HG03565 (cell line): ENCODE results near the gene ZNF618.

Experiments used
- ATAC-seq: cut with Tn5 transposase; IDR thresholded peaks from one replicate; pipeline ENCODE4 v1.9.1; 2021; ENCODE audit warnings: mild to moderate bottlenecking, moderate library complexity; ENCODE audit not compliant: unreplicated experiment

ZNF618 gene

GRCh38 chr9:113998525-113999255 lies 122.6 kb downstream of the ZNF618 start:
- no peak for ATAC-seq

DNA sequence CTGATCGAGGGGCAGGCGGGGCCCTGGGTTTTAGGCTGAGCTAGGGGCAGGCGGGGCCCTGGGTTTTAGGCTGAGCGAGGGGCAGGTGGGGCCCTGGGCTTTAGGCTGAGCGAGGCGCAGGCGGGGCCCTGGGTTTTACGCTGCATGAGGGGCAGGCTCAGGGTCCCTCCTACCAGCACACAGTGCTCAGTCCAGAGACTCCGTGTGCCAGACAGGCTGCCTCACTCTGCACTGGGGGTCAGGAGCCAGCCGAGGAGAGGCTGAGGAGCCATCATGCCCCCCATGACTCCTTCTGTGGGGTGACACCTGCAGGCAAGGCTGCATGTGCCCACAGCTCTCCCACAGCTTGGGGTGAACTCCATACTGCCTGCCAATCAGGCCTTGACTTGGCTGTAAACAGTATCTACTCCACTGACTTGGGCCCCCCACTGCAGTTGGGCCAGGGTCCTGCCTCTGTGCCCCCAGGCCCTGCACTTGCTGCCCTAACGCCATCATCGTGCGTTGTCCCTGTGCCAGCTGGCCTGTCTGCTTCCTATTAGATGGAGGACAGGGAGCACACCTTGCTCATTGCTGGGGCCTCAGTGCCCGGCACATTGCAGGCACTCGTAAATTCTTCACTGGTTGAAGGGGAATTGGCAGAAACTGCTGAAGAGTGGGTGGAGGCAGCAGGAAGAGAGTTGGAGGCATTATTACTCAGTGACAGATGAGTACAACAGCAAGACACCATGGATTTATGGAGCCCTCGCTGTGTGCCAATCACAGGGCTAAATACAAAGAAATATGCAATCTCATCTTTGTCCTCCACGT lies 123.3 kb downstream of the ZNF618 start:
- no peak for ATAC-seq

DNA sequence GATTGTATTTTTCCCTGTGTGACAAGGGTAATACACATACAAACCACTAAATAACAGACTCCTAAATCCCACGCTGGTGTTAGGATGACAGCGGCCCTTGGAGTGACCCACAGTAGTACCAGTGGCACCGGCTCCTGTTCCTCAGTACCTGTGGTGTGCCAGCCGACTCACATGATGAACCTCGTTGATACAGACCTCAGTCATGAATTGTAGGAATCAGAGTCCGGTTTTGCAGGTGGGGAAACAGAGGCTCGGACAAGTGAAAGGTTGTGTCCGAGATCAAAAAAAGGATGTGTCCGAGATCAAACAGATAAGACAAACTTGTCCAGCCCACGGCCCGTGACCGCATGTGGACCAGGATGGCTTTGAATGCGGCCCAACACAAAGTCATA lies 124.0 kb downstream of the ZNF618 start:
- no peak for ATAC-seq

GRCh38 chr9:114000671-114001409 lies 124.7 kb downstream of the ZNF618 start:
- no peak for ATAC-seq

GRCh38 chr9:114001410-114001685 lies 125.2 kb downstream of the ZNF618 start:
- ATAC-seq = no peak

GRCh38 chr9:114001794-114002261 lies 125.7 kb downstream of the ZNF618 start:
- ATAC-seq = no peak

DNA sequence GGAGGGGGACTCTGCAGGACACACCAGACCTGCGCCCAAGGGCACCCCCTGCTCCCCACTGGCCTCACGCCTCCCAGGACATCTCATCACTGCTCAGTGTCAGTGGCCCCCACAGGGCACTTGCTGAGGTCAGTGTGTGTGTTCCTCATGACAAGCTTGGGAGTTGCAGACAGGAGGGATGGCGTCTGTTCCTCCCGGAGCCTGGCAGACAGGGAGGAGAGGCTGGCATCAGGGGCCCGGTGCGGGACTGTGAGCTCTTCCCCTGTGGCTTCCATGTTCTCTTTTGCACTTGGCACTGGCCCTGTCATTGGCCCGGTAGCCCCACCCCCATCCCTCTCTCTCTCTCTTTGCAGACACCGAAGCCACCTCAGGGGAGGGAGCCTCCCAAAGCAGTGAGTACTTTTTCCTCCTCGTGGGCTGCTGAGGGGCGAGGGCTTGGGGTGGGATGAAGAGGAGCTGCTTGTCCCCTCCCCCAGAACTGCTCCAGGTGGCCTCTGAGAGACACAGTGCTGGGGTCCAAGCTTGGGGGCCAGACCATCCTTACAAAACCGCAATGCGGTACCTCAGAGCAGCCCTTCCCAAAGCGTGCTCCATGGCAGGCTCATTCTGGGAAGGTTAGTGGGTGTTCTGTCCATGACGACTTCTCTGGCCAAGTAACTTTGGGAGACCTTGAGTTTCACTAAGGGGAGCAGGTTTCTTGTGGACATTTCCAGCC lies 126.3 kb downstream of the ZNF618 start:
- ATAC-seq = no peak

GRCh38 chr9:114002986-114003350 lies 126.9 kb downstream of the ZNF618 start:
- ATAC-seq = no peak

GRCh38 chr9:114003351-114003750 lies 127.2 kb downstream of the ZNF618 start:
- ATAC-seq = no peak

- ATAC-seq = no peak
Measured at GRCh38 chr9:114003758-114004157, 127.6 kb downstream of the ZNF618 start.

DNA sequence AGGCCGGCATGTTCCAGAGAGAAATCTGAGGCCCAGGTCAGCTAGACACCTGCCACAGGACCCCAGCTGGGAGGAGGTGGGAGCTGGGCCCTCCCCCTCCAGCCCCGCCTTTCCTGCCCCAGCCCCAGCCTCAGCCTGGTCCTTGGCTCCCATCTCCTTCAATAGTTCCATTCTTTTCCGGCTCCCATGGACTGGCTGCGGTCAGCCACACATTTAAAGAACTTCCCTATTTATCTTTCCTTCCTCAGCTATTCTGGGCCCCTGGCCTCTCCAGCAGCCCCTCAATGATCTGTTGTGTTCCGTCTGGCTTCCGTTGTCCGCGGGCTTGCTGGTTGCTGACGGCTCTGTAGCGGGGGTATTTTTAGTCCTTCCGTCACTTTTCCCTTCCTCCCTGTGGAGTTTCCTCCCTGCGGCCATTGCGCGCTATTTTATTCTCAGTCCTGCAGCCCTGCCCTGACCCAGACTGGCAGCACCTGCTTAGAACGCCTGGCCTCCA lies 128.2 kb downstream of the ZNF618 start:
- ATAC-seq = no peak

DNA sequence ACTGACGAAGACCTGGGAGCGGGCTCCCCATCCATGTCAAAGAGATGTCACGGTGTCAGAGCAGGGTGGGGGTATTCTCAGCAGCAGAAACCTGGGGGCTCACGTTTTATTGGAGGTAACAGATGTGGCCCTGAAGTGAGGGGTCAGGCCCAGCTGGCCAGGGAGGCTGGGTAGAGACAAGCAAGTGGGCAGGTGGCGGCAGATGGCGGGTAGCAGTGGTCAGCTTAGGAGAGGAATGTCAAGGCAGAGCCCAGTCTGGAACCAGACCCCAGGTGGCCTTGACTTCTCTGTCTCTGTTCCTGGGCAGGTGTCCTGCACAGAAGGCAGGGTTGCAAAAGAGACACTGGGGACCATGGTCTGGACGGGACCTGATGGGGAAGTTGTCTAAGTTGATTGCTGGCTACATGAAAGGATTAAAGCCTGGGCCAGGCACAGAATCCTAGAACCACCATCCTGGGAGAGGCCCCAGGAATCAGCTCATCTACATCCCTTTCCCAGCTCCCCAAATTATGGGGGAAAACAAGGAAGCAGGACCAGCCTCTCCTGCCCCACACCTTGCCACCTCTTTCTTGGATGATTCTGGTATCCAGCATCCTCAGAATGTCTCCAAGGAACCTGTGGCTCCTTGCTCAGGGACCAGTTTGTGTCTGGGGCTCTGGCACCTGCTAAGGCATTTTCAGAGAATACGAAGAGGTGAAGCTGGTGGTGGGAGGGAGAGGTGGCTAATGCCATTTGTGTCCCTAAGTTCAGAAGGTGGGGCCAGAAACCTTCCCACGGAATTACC lies 129.5 kb downstream of the ZNF618 start:
- no peak for ATAC-seq

DNA sequence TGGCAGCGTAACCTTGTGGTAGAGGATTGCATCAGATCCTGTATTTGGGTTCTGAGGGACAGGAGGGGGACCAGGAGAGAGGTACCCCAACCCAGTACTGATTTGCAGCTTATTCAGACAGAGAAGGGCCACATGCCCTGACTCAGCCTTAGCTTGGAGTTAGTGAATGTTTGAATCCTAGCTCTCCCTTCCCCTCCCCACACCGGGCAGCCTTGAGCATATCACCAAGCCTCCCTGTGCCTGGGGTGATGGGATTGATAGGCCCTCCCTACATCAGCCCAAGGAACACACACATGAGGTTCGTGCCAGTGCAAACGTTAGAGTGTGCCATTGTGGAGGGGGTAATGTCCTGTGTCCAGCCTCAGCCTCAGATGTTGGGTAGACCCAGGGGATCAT lies 130.0 kb downstream of the ZNF618 start:
- ATAC-seq = no peak

GRCh38 chr9:114006931-114007691 lies 131.0 kb downstream of the ZNF618 start:
- ATAC-seq = no peak

- no peak for ATAC-seq
Measured at GRCh38 chr9:114007991-114008666, 132.0 kb downstream of the ZNF618 start.

DNA sequence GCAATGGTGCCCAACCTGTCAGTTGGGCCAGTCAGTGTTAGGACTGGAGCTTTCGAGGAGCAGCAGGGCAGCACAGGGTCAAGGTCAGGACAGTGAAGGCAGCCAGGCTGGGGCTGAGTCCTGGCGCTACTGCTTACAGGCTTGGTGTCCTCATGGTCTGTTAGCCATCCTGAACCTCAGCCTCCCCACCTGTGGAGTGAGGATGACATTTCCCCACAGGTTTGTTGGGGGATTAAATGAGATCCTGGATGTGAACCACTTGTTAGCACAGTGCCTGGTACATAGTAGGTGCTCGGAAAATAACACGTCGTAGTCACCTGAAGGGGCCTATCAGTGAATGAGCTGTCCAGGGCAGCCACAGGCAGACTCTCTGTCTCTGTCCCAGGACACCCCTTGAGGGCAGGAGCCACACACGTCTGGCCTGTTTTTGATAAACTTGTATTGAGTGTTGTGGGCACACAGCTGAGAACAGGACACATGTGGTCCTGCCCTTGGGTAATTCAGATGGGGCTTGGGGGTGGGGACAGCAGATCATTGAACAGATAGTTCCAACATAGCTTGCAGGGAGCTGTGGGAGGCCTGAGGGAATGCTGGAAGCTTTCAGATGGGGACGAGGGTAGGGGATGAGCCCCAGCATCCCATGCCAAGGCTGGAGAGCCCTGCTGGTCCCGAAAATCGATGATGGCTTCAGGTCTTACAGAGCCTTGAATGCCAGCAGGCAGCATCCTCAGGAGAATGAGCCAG lies 132.7 kb downstream of the ZNF618 start:
- no peak for ATAC-seq

GRCh38 chr9:114011313-114011712 lies 135.2 kb downstream of the ZNF618 start:
- no peak for ATAC-seq

- ATAC-seq = no peak
Measured at GRCh38 chr9:114012126-114012525, 136.0 kb downstream of the ZNF618 start.
